Hepatocyte (in vitro differentiated cells): ENCODE results near the gene MAP4.

ENCODE experiments used
- EZH2 ChIP-seq: fragments of 200-600 bp; sonication (generic); IDR thresholded peaks from 2 replicates; pipeline ENCODE4 v1.6.1; 2016; ENCODE audit warnings: antibody characterized with exemption, mild to moderate bottlenecking, borderline replicate concordance
- EZH2phosphoT487 ChIP-seq: fragments of 200-600 bp; sonication (generic); IDR thresholded peaks from one replicate; pipeline ENCODE4 v1.6.1; 2018; ENCODE audit warnings: antibody characterized with exemption, mild to moderate bottlenecking, low read depth, moderate library complexity; ENCODE audit not compliant: unreplicated experiment, severe bottlenecking
- TF ChIP-seq, protein P1 (sequence below): fragments of 200-600 bp; sonication (generic); IDR thresholded peaks from 2 replicates; pipeline ENCODE4 v1.5.1; 2016; ENCODE audit warnings: antibody characterized with exemption, mild to moderate bottlenecking; ENCODE audit not compliant: poor library complexity

DNA sequence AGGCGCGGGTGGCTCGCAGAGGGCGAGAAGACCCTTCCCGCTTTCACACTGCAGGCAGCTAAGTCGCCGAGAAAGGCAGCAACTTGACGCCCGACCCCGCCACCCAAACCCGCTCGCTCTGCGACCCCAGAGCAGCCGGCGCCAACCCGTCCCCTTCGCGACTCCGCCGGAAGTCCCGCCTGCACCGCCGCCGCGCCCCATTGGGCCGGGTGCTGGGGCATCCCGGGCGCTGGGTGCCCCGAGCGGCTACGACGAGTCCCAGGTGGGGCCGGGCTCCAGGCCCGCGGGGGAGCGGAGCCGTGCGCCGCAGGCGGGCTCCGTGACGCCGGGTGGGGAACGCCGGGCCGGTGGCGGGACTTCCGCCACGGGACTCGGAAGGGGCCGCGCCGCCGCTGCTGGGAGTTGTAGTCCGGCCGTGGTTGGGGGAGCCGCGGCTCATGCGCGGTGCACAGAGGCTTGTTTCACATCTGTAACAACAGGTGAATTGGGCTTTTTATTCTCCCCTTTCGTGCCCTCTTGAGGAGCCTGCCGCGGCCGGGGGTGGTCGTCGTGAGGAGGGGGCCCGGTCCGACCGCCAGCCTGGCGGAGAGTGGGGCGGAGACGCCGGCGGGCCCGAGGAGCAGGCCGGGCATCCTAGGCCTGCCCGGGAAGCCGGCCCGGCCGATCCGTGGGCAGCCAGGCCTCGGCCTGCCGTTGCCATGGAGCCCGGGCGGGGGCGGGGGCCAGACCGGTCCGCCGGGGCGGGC lies 213.3 kb downstream of the MAP4 start, which contains the start of gene DHX30:
- TF ChIP-seq, protein P1, sequence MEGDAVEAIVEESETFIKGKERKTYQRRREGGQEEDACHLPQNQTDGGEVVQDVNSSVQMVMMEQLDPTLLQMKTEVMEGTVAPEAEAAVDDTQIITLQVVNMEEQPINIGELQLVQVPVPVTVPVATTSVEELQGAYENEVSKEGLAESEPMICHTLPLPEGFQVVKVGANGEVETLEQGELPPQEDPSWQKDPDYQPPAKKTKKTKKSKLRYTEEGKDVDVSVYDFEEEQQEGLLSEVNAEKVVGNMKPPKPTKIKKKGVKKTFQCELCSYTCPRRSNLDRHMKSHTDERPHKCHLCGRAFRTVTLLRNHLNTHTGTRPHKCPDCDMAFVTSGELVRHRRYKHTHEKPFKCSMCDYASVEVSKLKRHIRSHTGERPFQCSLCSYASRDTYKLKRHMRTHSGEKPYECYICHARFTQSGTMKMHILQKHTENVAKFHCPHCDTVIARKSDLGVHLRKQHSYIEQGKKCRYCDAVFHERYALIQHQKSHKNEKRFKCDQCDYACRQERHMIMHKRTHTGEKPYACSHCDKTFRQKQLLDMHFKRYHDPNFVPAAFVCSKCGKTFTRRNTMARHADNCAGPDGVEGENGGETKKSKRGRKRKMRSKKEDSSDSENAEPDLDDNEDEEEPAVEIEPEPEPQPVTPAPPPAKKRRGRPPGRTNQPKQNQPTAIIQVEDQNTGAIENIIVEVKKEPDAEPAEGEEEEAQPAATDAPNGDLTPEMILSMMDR: no peak
- no peak for TF ChIP-seq EZH2
- TF ChIP-seq EZH2phosphoT487: no peak
